Nephron (organoid): Measurements from ENCODE around the gene IQCF2.
"Not testable (repeated sequence)": the region's sequence is repeated elsewhere in the genome, so short reads cannot be mapped to it uniquely, and the experiment has no call there.

Source experiments
- H3K27ac Mint-ChIP-seq, 3 experiments: 2 replicates each; pipeline ENCODE4 v1.8.0; 2020; ENCODE audit warnings: mixed read lengths in 3 of 3, mild to moderate bottlenecking in 2 of 3, moderate library complexity in 1 of 3
- H3K27me3 Mint-ChIP-seq: 2 replicates; pipeline ENCODE4 v1.8.0; 2021; ENCODE audit warnings: low read depth, mild to moderate bottlenecking, moderate library complexity, mixed read lengths
- H3K36me3 Mint-ChIP-seq: 2 replicates; pipeline ENCODE4 v1.8.0; 2020; ENCODE audit warnings: low read depth, mixed read lengths
- H3K4me1 Mint-ChIP-seq: 2 replicates; pipeline ENCODE4 v1.8.0; 2020; ENCODE audit warnings: mixed read lengths
- H3K4me3 Mint-ChIP-seq, 3 experiments: 2 replicates each; pipeline ENCODE4 v1.8.0; 2020; ENCODE audit warnings: mild to moderate bottlenecking in 3 of 3, mixed read lengths in 3 of 3, moderate library complexity in 2 of 3
- H3K9me3 Mint-ChIP-seq: 2 replicates; pipeline ENCODE4 v1.8.0; 2020; ENCODE audit warnings: mixed read lengths
- CTCF ChIP-seq, 3 experiments: fragments of 200-600 bp; sonication (generic); IDR thresholded peaks; one replicate each; pipeline ENCODE4 v1.5.0; 2021; ENCODE audit warnings: antibody characterized with exemption in 3 of 3; ENCODE audit not compliant: unreplicated experiment in 3 of 3

IQCF2 gene

DNA sequence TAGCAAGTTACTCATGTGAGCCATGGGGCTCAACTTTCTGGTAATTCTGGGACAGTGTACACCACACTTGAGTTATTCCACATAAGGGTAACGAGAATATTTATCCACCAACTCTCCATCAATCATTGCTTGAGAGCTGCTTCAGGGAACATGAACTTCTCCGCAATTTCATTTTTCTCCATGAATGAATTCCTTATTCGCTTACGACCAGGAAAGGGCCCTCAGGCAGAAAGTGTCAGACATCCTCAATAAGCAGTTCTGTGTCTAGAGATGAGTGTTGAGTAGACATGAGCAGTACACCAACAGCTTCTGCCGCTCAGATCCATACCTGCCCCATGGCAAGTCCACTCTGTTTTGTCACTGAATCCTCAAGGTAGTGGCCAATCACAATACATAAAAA is 24.8 kb upstream of the IQCF2 start:
- no peaks in the 10 kb centered on the region for H3K36me3 Mint-ChIP-seq
- H3K4me3 Mint-ChIP-seq: no peak overlapping the region
- H3K27ac Mint-ChIP-seq: no peak overlapping the region
- no peak for TF ChIP-seq CTCF (IDR thresholded peaks at IDR 0.05; ENCODE audit: unreplicated experiment in 3 of 3)
- no peaks in the 10 kb centered on the region for H3K9me3 Mint-ChIP-seq
- H3K27me3 Mint-ChIP-seq: peaks cover 17% of the 10 kb centered on the region
- H3K4me1 Mint-ChIP-seq: no peaks in the 10 kb centered on the region

DNA sequence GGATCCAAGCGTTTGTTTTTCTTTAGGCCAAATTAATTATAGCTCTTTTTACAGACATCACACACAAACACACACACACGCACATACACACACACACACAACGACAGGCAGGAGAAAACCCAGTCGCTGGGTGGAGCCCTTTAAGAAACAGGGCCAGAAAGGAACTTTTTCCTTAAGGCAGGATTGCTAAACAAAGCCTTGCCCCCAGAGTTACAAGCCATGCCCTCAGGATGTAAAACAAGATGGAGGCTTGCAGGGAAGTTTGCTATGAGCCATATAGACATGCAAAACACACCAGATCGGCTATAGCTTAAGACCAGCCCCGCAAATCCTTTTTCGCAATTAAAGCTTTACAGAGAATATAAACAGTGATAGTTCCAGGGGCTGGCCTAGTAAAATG is 16.3 kb upstream of the IQCF2 start:
- H3K4me1 Mint-ChIP-seq: no peaks in the 10 kb centered on the region
- peaks cover 11% of the 10 kb centered on the region for H3K27me3 Mint-ChIP-seq
- no peaks in the 10 kb centered on the region for H3K9me3 Mint-ChIP-seq
- H3K36me3 Mint-ChIP-seq: no peaks in the 10 kb centered on the region
- H3K27ac Mint-ChIP-seq: no peak overlapping the region
- H3K4me3 Mint-ChIP-seq: no peak overlapping the region
- TF ChIP-seq CTCF (IDR thresholded peaks at IDR 0.05; ENCODE audit: unreplicated experiment in 3 of 3): no peak

GRCh38 chr3:51855411-51855810 is 6.0 kb upstream of the IQCF2 start:
- H3K36me3 Mint-ChIP-seq, H3K4me3 Mint-ChIP-seq: not testable (repeated sequence)

GRCh38 chr3:51862886-51863285 is 1.5 kb downstream of the IQCF2 start:
- H3K36me3 Mint-ChIP-seq: no peaks in the 10 kb centered on the region
- H3K27me3 Mint-ChIP-seq: peaks cover 16% of the 10 kb centered on the region
- H3K4me1 Mint-ChIP-seq: no peaks in the 10 kb centered on the region
- no peak for TF ChIP-seq CTCF (IDR thresholded peaks at IDR 0.05; ENCODE audit: unreplicated experiment in 3 of 3)
- no peak overlapping the region for H3K4me3 Mint-ChIP-seq
- H3K27ac Mint-ChIP-seq: no peak overlapping the region
- H3K9me3 Mint-ChIP-seq: peaks cover 4% of the 10 kb centered on the region

More at GRCh38 chr3:51855411-51855810, 6.0 kb upstream of the IQCF2 start:
- not testable (repeated sequence) for H3K4me1 Mint-ChIP-seq, H3K27ac Mint-ChIP-seq
- Mint-ChIP-seq H3K9me3 (peaks cover 14% of the 10 kb centered on the region), H3K27me3 (peaks cover 15% of the 10 kb centered on the region)

DNA sequence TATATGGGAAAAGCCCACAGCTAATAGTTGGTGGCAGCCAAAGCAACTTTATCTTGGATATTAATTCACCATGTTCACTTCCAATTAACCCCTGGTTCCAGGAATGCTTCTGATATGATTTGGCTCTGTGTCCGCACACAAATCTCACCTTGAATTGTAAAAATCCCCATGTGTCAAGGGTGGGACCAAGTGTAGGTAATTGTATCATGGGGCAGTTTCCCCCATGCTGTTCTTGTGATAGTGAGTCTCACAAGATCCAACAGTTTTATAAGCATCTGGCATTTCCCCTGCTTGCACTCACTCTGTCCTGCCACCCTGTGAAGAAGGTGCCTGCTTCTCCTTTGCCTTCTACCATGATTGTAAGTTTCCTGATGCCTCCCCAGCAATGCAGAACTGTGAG is 7.5 kb downstream of the IQCF2 start:
- H3K27me3 Mint-ChIP-seq: peaks cover 12% of the 10 kb centered on the region
- not testable (repeated sequence) for H3K27ac Mint-ChIP-seq, H3K9me3 Mint-ChIP-seq, H3K4me1 Mint-ChIP-seq, H3K4me3 Mint-ChIP-seq, H3K36me3 Mint-ChIP-seq

- no peaks in the 10 kb centered on the region for H3K4me1 Mint-ChIP-seq
- no peaks in the 10 kb centered on the region for H3K9me3 Mint-ChIP-seq
- H3K4me3 Mint-ChIP-seq: no peak overlapping the region
- TF ChIP-seq CTCF (IDR thresholded peaks at IDR 0.05; ENCODE audit: unreplicated experiment in 3 of 3): no peak
- H3K27ac Mint-ChIP-seq: no peak overlapping the region
- H3K36me3 Mint-ChIP-seq: no peaks in the 10 kb centered on the region
- peaks cover 16% of the 10 kb centered on the region for H3K27me3 Mint-ChIP-seq
Observed at GRCh38 chr3:51869304-51869703, 7.9 kb downstream of the IQCF2 start.

- peaks cover 17% of the 10 kb centered on the region for H3K27me3 Mint-ChIP-seq
- H3K9me3 Mint-ChIP-seq: no peaks in the 10 kb centered on the region
- no peaks in the 10 kb centered on the region for H3K36me3 Mint-ChIP-seq
- no peak overlapping the region for H3K27ac Mint-ChIP-seq
- H3K4me3 Mint-ChIP-seq: no peak overlapping the region
- TF ChIP-seq CTCF (IDR thresholded peaks at IDR 0.05; ENCODE audit: unreplicated experiment in 3 of 3): no peak
- H3K4me1 Mint-ChIP-seq: no peaks in the 10 kb centered on the region
Observed at GRCh38 chr3:51873253-51873766, 11.9 kb downstream of the IQCF2 start.
